Hematopoietic multipotent progenitor cell treated with erythropoietin and hydrocortisone succinate and interleukin-3 and kit ligand, for 8 days (in vitro differentiated cells): ENCODE data around the gene ZIC5.

Source experiments
- DNase-seq: peaks from one replicate; pipeline ENCODE4 v3.0.0-alpha.2; 2015

Gene ZIC5

GRCh38 chr13:99930925-99931324 is 40.6 kb downstream of the ZIC5 start:
- no peak for DNase-seq

- DNase-seq: no peak
Observed at GRCh38 chr13:99929866-99930265, 41.7 kb downstream of the ZIC5 start.

GRCh38 chr13:99926014-99926731 is 45.4 kb downstream of the ZIC5 start:
- no peak for DNase-seq

- no peak for DNase-seq
Observed at GRCh38 chr13:99923877-99924582, 47.5 kb downstream of the ZIC5 start.

GRCh38 chr13:99922631-99923404 is 48.7 kb downstream of the ZIC5 start:
- DNase-seq: no peak

GRCh38 chr13:99919132-99919531 is 52.4 kb downstream of the ZIC5 start:
- no peak for DNase-seq

GRCh38 chr13:99916366-99917103 is 55.0 kb downstream of the ZIC5 start:
- DNase-seq: peak; percentile 73

- no peak for DNase-seq
Observed at GRCh38 chr13:99913167-99913566, 58.4 kb downstream of the ZIC5 start.
